WTC11 (cell line): Measurements from ENCODE around the gene TCTN2. TPM values are rescaled to one million over a fixed set of nuclear protein-coding genes. Genes with fewer than 3 reads are reported as not detected.

Experiments
- ATAC-seq: fragments of 200-7000 bp; cut with Tn5 transposase; 2 replicates; pipeline ENCODE4 v1.10.0; 2021; ENCODE audit warnings: mild to moderate bottlenecking, moderate library complexity
- CTCF ChIA-PET: fragments of 300-600 bp; sonication (Branson Sonifier 250); formaldehyde crosslinking; loops from one replicate; lab custom pipeline; 2021; ENCODE audit warnings: antibody characterized with exemption; lab: Charles Lee
- POLR2A ChIA-PET: fragments of 350-600 bp; sonication (Branson Sonifier 250); formaldehyde crosslinking; loops from one replicate; lab custom pipeline; 2021; ENCODE audit warnings: antibody characterized with exemption; lab: Charles Lee
- DNase-seq: peaks from one replicate; pipeline ENCODE4 v3.0.0; 2021; ENCODE audit warnings: low spot score
- H3K27ac Mint-ChIP-seq: 2 replicates; pipeline ENCODE4 v1.8.0; 2021; ENCODE audit warnings: mixed read lengths
- H3K27me3 Mint-ChIP-seq: 2 replicates; pipeline ENCODE4 v1.8.0; 2021; ENCODE audit warnings: low read depth, mild to moderate bottlenecking, moderate library complexity, mixed read lengths
- H3K36me3 Mint-ChIP-seq: 2 replicates; pipeline ENCODE4 v1.8.0; 2021; ENCODE audit warnings: mixed read lengths
- H3K4me1 Mint-ChIP-seq: 2 replicates; pipeline ENCODE4 v1.8.0; 2022; ENCODE audit warnings: mixed read lengths
- H3K4me3 Mint-ChIP-seq: 2 replicates; pipeline ENCODE4 v1.8.0; 2021; ENCODE audit warnings: mild to moderate bottlenecking, moderate library complexity, mixed read lengths
- H3K9me3 Mint-ChIP-seq: 2 replicates; pipeline ENCODE4 v1.8.0; 2021; ENCODE audit warnings: mixed read lengths
- CBFB ChIP-seq: sonication (generic); formaldehyde crosslinking; IDR thresholded peaks from 2 replicates; pipeline ENCODE4 v1.8.1; 2022; ENCODE audit warnings: mild to moderate bottlenecking, low read depth, missing genetic modification reagents
- E2F4 ChIP-seq: sonication (generic); formaldehyde crosslinking; IDR thresholded peaks from 2 replicates; pipeline ENCODE4 v1.8.1; 2022; ENCODE audit warnings: low read depth, mild to moderate bottlenecking, moderate library complexity, missing genetic modification reagents, borderline replicate concordance
- GABPB1 ChIP-seq: sonication (generic); formaldehyde crosslinking; IDR thresholded peaks from 2 replicates; pipeline ENCODE4 v1.8.1; 2023; ENCODE audit warnings: mild to moderate bottlenecking, missing genetic modification reagents
- GRHL2 ChIP-seq: fragments of 250-450 bp; sonication (Bioruptor Pico); IDR thresholded peaks from 2 replicates; pipeline ENCODE4 v1.8.0; 2022; ENCODE audit warnings: mild to moderate bottlenecking, moderate library complexity; ENCODE audit not compliant: insufficient replicate concordance, severe bottlenecking
- GTF2I ChIP-seq: fragments of 250-450 bp; sonication (Bioruptor Pico); conservative IDR thresholded peaks from 2 replicates; pipeline ENCODE4 v1.4.0; 2021; ENCODE audit warnings: mild to moderate bottlenecking
- HMGA2 ChIP-seq: fragments of 250-450 bp; sonication (Bioruptor Pico); IDR thresholded peaks from 2 replicates; pipeline ENCODE4 v1.4.0; 2021; ENCODE audit warnings: mild to moderate bottlenecking, moderate library complexity
- MLX ChIP-seq: sonication (generic); formaldehyde crosslinking; IDR thresholded peaks from 2 replicates; pipeline ENCODE4 v1.8.1; 2023; ENCODE audit warnings: mild to moderate bottlenecking, missing genetic modification reagents, moderate library complexity
- STAT6 ChIP-seq: sonication (generic); formaldehyde crosslinking; conservative IDR thresholded peaks from 2 replicates; pipeline ENCODE4 v1.8.1; 2023; ENCODE audit warnings: mild to moderate bottlenecking, low read depth, missing genetic modification reagents, moderate library complexity
- TEAD1 ChIP-seq: sonication (generic); formaldehyde crosslinking; IDR thresholded peaks from 2 replicates; pipeline ENCODE4 v1.8.0; 2022; ENCODE audit warnings: mild to moderate bottlenecking, missing genetic modification reagents
- TEAD4 ChIP-seq: sonication (generic); formaldehyde crosslinking; IDR thresholded peaks from 2 replicates; pipeline ENCODE4 v1.8.0; 2022; ENCODE audit warnings: mild to moderate bottlenecking, missing genetic modification reagents
- ZBTB43 ChIP-seq: sonication (generic); formaldehyde crosslinking; IDR thresholded peaks from 2 replicates; pipeline ENCODE4 v1.8.1; 2023; ENCODE audit warnings: mild to moderate bottlenecking, missing genetic modification reagents
- ZNF121 ChIP-seq: sonication (generic); formaldehyde crosslinking; IDR thresholded peaks from 2 replicates; pipeline ENCODE4 v1.8.0; 2023; ENCODE audit warnings: missing genetic modification reagents
- ZNF138 ChIP-seq: sonication (generic); formaldehyde crosslinking; conservative IDR thresholded peaks from 2 replicates; pipeline ENCODE4 v1.8.1; 2022; ENCODE audit warnings: mild to moderate bottlenecking, moderate library complexity, missing genetic modification reagents
- ZNF263 ChIP-seq: sonication (generic); formaldehyde crosslinking; IDR thresholded peaks from 2 replicates; pipeline ENCODE4 v1.8.1; 2022; ENCODE audit warnings: low read depth, mild to moderate bottlenecking, moderate library complexity, missing genetic modification reagents
- ZNF423 ChIP-seq: fragments of 250-450 bp; sonication (Bioruptor Pico); IDR thresholded peaks from 2 replicates; pipeline ENCODE4 v2.1.2; 2022; ENCODE audit warnings: mild to moderate bottlenecking, moderate library complexity
- ZNF512 ChIP-seq: sonication (generic); formaldehyde crosslinking; IDR thresholded peaks from 2 replicates; pipeline ENCODE4 v1.8.1; 2022; ENCODE audit warnings: missing genetic modification reagents, borderline replicate concordance
- total RNA-seq: library from RNA; stranded (reverse); gene quantifications from 3 replicates; pipeline ENCODE4 v1.2.3, GENCODE V29; 2021
- TF ChIP-seq, protein P1 (sequence below): fragments of 250-450 bp; sonication (Bioruptor Pico); IDR thresholded peaks from 2 replicates; pipeline ENCODE4 v1.9.0; 2021; ENCODE audit warnings: moderate library complexity, mild to moderate bottlenecking, inconsistent platforms, borderline replicate concordance
- TF ChIP-seq, protein P2 (sequence below): sonication (generic); formaldehyde crosslinking; IDR thresholded peaks from 2 replicates; pipeline ENCODE4 v1.8.0; 2022; ENCODE audit warnings: mild to moderate bottlenecking, missing genetic modification reagents
- TF ChIP-seq, protein P3 (sequence below): fragments of 250-450 bp; sonication (Bioruptor Pico); IDR thresholded peaks from 2 replicates; pipeline ENCODE4 v1.8.0; 2021; ENCODE audit warnings: mild to moderate bottlenecking
- TF ChIP-seq, protein P4 (sequence below): fragments of 250-450 bp; sonication (Bioruptor Pico); IDR thresholded peaks from 2 replicates; pipeline ENCODE4 v2.1.2; 2022; ENCODE audit warnings: mild to moderate bottlenecking, moderate library complexity

TCTN2 gene
- total RNA-seq, 1 experiment from 2014 or later = 6.2 TPM

GRCh38 chr12:123749355-123749754 lies 78.4 kb downstream of the TCTN2 start:
- no peak for ATAC-seq
- no peak for DNase-seq
- Mint-ChIP-seq H3K9me3 (no peaks in the 10 kb centered on the region), H3K27ac (no peak overlapping the region), H3K27me3 (no peaks in the 10 kb centered on the region)
- POLR2A ChIA-PET = no interaction called here
- TF ChIP-seq, protein P1, sequence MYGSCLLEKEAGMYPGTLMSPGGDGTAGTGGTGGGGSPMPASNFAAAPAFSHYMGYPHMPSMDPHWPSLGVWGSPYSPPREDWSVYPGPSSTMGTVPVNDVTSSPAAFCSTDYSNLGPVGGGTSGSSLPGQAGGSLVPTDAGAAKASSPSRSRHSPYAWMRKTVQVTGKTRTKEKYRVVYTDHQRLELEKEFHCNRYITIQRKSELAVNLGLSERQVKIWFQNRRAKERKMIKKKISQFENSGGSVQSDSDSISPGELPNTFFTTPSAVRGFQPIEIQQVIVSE (CRISPR knock-in tag) = no peak
- no peak for TF ChIP-seq ZBTB43 (CRISPR knock-in tag)
- no peak for TF ChIP-seq ZNF121 (CRISPR knock-in tag)
- TF ChIP-seq GTF2I (CRISPR knock-in tag) = no peak
- TF ChIP-seq, protein P2, sequence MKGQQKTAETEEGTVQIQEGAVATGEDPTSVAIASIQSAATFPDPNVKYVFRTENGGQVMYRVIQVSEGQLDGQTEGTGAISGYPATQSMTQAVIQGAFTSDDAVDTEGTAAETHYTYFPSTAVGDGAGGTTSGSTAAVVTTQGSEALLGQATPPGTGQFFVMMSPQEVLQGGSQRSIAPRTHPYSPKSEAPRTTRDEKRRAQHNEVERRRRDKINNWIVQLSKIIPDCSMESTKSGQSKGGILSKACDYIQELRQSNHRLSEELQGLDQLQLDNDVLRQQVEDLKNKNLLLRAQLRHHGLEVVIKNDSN (CRISPR knock-in tag) = no peak
- TF ChIP-seq, protein P3, sequence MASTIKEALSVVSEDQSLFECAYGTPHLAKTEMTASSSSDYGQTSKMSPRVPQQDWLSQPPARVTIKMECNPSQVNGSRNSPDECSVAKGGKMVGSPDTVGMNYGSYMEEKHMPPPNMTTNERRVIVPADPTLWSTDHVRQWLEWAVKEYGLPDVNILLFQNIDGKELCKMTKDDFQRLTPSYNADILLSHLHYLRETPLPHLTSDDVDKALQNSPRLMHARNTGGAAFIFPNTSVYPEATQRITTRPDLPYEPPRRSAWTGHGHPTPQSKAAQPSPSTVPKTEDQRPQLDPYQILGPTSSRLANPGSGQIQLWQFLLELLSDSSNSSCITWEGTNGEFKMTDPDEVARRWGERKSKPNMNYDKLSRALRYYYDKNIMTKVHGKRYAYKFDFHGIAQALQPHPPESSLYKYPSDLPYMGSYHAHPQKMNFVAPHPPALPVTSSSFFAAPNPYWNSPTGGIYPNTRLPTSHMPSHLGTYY (CRISPR knock-in tag) = no peak
- no peak for TF ChIP-seq E2F4 (CRISPR knock-in tag)
- TF ChIP-seq TEAD4 = no peak
- TF ChIP-seq TEAD1 (CRISPR knock-in tag) = no peak
- TF ChIP-seq HMGA2 (CRISPR knock-in tag) = no peak
- TF ChIP-seq CBFB (CRISPR knock-in tag) = no peak
- no peak for TF ChIP-seq GABPB1 (CRISPR knock-in tag)
- TF ChIP-seq ZNF423 = no peak
- no peak for TF ChIP-seq MLX
- no peak for TF ChIP-seq ZNF138 (CRISPR knock-in tag)
- TF ChIP-seq, protein P4, sequence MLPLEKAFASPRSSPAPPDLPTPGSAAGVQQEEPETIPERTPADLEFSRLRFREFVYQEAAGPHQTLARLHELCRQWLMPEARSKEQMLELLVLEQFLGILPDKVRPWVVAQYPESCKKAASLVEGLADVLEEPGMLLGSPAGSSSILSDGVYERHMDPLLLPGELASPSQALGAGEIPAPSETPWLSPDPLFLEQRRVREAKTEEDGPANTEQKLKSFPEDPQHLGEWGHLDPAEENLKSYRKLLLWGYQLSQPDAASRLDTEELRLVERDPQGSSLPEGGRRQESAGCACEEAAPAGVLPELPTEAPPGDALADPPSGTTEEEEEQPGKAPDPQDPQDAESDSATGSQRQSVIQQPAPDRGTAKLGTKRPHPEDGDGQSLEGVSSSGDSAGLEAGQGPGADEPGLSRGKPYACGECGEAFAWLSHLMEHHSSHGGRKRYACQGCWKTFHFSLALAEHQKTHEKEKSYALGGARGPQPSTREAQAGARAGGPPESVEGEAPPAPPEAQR (CRISPR knock-in tag) = no peak
- TF ChIP-seq STAT6 = no peak
- no peak for TF ChIP-seq ZNF263 (CRISPR knock-in tag)
- no peak for TF ChIP-seq GRHL2 (CRISPR knock-in tag)
- TF ChIP-seq ZNF512 (CRISPR knock-in tag) = no peak
- TF ChIP-seq, all 79 proteins: peak for 0
- no peak overlapping the region for H3K4me3 Mint-ChIP-seq
- no peaks in the 10 kb centered on the region for H3K4me1 Mint-ChIP-seq
- H3K36me3 Mint-ChIP-seq = peaks cover 63% of the 10 kb centered on the region
- CTCF ChIA-PET = interaction anchor here (1.5 kb wide), 1 partner anchor 12 kb away, joined by 4 read pairs; no protein-coding TSS in a partner anchor
